Urinary bladder (tissue), 4 donors: Measurements from ENCODE around the gene PDS5B. TPM values are rescaled to one million over a fixed set of nuclear protein-coding genes. Genes with fewer than 3 reads are reported as not detected.
"Not testable (repeated sequence)": the region's sequence is repeated elsewhere in the genome, so short reads cannot be mapped to it uniquely, and the experiment has no call there.

ENCODE experiments used
- DNase-seq: peaks from one replicate; pipeline ENCODE4 v3.0.0-alpha.2; 2015; ENCODE audit errors: extremely low spot score
- H3K27ac ChIP-seq: one replicate; pipeline ENCODE4 v1.5.1; 2013; ENCODE audit warnings: low read depth, mild to moderate bottlenecking, moderate library complexity
- H3K36me3 ChIP-seq: one replicate; pipeline ENCODE4 v1.6.1; 2013; ENCODE audit warnings: mild to moderate bottlenecking, moderate library complexity; ENCODE audit not compliant: insufficient read depth
- H3K4me1 ChIP-seq: one replicate; pipeline ENCODE4 v1.6.1; 2013; ENCODE audit warnings: mild to moderate bottlenecking, moderate library complexity; ENCODE audit not compliant: insufficient read depth
- H3K4me3 ChIP-seq: one replicate; pipeline ENCODE4 v1.5.1; 2013; ENCODE audit warnings: low read depth, low read length
- WGBS: extraction: QIAGEN DNeasy Blood & Tissue Kit; methylation state at CpG from one replicate; pipeline ENCODE4 v1.1.7; 2013; 5-methylcytosine and 5-hydroxymethylcytosine counted together
- polyA plus RNA-seq: library from polyadenylated mRNA; stranded (reverse); fragments of 200-250 nt; gene quantifications from one replicate; pipeline ENCODE4 v1.2.3, GENCODE V29; 2013
- total RNA-seq: library from RNA; depleted of rRNA; stranded (reverse); fragments of >200 nt; gene quantifications from one replicate; pipeline ENCODE4 v1.2.3, GENCODE V29; 2014
- donor health status: healthy with polysubstance abuse.
- donor health status: healthy.

PDS5B gene
- total RNA-seq (158 TPM), polyA plus RNA-seq (17.1 TPM)

DNA sequence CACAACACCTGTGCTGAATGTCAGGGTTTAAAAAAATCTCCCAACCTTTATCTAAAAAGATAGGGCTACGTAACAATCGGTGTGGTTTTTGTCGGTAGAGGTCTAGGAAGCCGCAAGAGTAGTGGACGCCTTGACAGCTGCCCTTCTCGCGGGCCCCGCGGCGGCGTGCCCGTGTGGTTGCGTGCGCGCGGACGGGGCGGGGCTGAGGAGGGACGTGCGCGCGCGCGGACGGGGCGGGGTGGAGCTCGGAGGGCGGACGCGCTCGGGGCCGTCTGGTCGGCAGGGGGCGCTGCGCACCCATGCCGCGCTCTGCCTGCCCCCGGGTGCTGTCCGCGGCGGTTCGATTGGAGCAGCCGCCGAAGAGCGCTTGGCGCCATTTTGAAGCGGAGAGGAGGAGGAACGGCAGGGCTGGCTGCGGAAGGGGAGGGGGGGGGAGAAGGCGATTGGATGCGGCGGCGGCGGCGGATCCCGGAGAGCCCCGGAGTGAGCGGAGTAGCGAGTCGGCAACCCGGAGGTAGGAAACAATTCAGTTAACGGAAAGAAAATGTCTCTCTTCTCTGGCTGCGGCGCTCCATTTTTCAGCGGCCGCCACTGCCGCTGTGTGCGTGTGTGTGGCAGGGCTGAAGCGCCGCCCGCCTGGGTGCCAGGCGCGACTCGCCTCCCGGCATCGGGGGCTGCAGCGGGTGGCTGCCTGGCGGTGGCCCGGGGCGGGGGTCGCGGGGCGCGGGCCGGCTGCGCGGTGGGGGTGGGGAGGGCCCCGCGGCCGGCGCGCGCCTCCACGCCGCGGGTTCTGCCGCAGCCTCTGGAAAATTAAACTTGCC lies at the start of gene PDS5B:
PDS5B (plus strand) TSS at position 373 of the 821 bp plus-strand sequence. CDS start 62,321 bp downstream, outside the sequence.
- Histone ChIP-seq H3K4me3 (peak within 1 kb of the TSS; percentile 99), H3K4me1 (no peaks in the 10 kb centered on the region), H3K36me3 (no peaks in the 10 kb centered on the region), H3K27ac (peak within 1 kb of the TSS; percentile 96)
- DNase-seq, result peak; percentile 87
- under 1% methylated on average over 94 of the region's 97 CpGs for whole genome bisulfite sequencing

DNA sequence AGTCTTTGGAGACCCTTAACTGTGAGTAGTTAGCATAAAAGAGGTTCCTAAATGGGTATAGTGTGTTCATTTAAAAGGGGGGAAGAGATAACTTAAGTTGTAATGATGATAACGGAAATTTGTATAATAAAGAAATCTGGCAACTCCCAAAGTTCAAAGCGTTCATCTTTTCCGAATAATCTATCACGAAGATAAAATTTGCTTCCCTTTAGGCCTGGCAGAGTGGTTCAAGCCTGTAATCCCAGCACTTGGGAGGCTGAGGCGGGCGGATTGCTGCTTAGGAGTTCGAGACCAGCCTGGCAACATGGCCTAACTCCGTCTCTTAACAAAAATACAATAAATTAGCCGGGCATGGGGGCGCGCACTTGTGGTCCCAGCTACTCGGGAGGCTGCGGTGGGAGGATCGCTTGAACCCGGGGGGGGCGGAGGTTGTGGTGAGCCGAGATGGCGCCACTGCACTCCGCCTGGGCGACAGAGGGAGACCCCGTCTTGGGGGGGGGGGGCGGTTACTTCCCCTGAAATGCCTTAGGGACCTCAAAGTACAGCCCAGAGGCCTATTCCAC lies 48.6 kb upstream of the PDS5B start:
- peak overlapping the region; percentile 70 for H3K4me3 ChIP-seq
- H3K27ac ChIP-seq, result peak overlapping the region; percentile 80
- H3K36me3 ChIP-seq, result no peaks in the 10 kb centered on the region
- peak; percentile 1 for DNase-seq
- 30% methylated on average over 22 of the region's 22 CpGs for WGBS
- no peaks in the 10 kb centered on the region for H3K4me1 ChIP-seq

GRCh38 chr13:32538143-32538620 lies 48.1 kb upstream of the PDS5B start:
- peak overlapping the region; percentile 80 for H3K27ac ChIP-seq
- no peak for DNase-seq
- H3K4me3 ChIP-seq, result peak overlapping the region; percentile 70
- H3K4me1 ChIP-seq, result no peaks in the 10 kb centered on the region
- no peaks in the 10 kb centered on the region for H3K36me3 ChIP-seq
- under 1% methylated on average over 23 of the region's 23 CpGs for WGBS

DNA sequence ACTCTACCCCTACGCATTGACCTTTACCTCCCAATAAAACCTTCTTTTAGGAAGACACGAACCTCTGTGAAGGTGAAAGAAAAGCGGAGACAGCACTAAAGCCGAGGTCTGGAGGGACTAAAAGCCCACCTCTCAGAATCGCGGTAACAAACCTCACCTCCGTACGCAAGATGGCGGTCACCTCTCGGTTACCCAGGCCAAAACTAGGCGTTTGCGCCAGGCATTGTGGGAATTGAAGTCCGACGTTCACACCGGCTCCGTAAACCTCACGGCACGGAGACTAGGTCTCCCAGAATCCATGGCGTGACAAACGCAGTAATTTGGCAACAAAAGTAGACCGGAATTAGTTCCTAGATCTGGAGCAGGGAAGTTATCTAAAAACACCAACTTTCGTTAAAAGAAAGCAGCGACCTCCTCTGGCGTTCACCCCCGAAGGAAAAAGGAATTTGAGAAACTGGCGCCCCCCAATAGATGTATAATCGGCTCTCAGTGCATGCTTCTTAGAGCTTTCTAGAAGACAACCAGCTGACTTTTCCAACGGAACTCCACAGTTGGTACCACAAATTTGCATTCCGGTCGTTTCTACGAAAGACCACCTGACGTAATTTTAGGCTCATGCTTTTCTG lies 47.5 kb upstream of the PDS5B start, which contains the start of gene N4BP2L2:
N4BP2L2 (minus strand) TSS at position 175 of the 626 bp plus-strand sequence. CDS start 1,768 bp downstream, outside the sequence.
- 1% methylated on average over 32 of the region's 32 CpGs for WGBS

GRCh38 chr13:32542221-32542620 lies 44.0 kb upstream of the PDS5B start:
- no peak for DNase-seq
- Histone ChIP-seq H3K36me3 (no peaks in the 10 kb centered on the region), H3K4me1 (no peaks in the 10 kb centered on the region), H3K4me3 (no peak overlapping the region), H3K27ac (no peak overlapping the region)
- 78% methylated on average over 2 of the region's 2 CpGs for WGBS

More for the DNA sequence above, 47.5 kb upstream of the PDS5B start, which contains the start of gene N4BP2L2:
- Histone ChIP-seq H3K4me1 (no peaks in the 10 kb centered on the region), H3K27ac (peak within 1 kb of the TSS; percentile 80), H3K4me3 (peak within 1 kb of the TSS; percentile 70), H3K36me3 (no peaks in the 10 kb centered on the region)
- peak; percentile 99 for DNase-seq

- Histone ChIP-seq H3K4me1 (no peaks in the 10 kb centered on the region), H3K4me3 (no peak overlapping the region), H3K27ac (no peak overlapping the region), H3K36me3 (no peaks in the 10 kb centered on the region)
- no peak for DNase-seq
- 99% methylated on average over 2 of the region's 2 CpGs for WGBS
Observed at GRCh38 chr13:32545083-32545482, 41.2 kb upstream of the PDS5B start.

GRCh38 chr13:32548837-32549236 lies 37.4 kb upstream of the PDS5B start:
- H3K27ac ChIP-seq, result no peak overlapping the region
- WGBS, result 55% methylated on average over 2 of the region's 2 CpGs
- no peak overlapping the region for H3K4me3 ChIP-seq
- no peaks in the 10 kb centered on the region for H3K4me1 ChIP-seq
- no peak for DNase-seq
- H3K36me3 ChIP-seq, result no peaks in the 10 kb centered on the region

GRCh38 chr13:32549788-32550187 lies 36.5 kb upstream of the PDS5B start:
- no peaks in the 10 kb centered on the region for H3K36me3 ChIP-seq
- H3K4me3 ChIP-seq, result no peak overlapping the region
- no peaks in the 10 kb centered on the region for H3K4me1 ChIP-seq
- DNase-seq, result no peak
- WGBS, result 83% methylated on average over 3 of the region's 3 CpGs
- H3K27ac ChIP-seq, result no peak overlapping the region

DNA sequence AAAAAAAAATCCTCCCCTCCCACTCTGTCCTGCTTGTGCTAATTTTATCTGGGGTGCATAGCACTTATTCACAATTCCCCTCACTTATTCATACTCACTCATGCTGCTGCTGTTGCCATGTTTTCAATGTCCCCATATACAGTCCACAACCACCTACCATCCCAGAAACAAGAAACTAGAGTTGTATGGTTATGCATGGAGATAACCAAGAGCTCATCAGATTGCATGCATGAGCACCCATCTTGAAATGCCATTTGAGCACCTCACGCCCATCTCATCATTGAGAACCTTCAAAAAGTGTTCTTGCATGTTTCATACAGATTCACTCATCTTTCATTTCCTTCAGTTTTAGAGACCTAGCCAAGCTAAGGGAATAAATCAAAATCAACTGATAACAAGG lies 32.5 kb upstream of the PDS5B start:
- Histone ChIP-seq H3K4me3 (no peak overlapping the region), H3K27ac (no peak overlapping the region)

GRCh38 chr13:32555613-32556012 lies 30.6 kb upstream of the PDS5B start:
- Histone ChIP-seq H3K27ac (no peak overlapping the region), H3K4me1 (no peaks in the 10 kb centered on the region), H3K4me3 (no peak overlapping the region), H3K36me3 (no peaks in the 10 kb centered on the region)
- WGBS, result 96% methylated on average over 2 of the region's 2 CpGs
- no peak for DNase-seq

More for the DNA sequence above, 32.5 kb upstream of the PDS5B start:
- WGBS, result 89% methylated on average over 1 of the region's 1 CpG
- no peaks in the 10 kb centered on the region for H3K36me3 ChIP-seq
- H3K4me1 ChIP-seq, result no peaks in the 10 kb centered on the region
- DNase-seq, result no peak

GRCh38 chr13:32560842-32561241 lies 25.4 kb upstream of the PDS5B start:
- not testable (repeated sequence) for H3K27ac ChIP-seq, H3K36me3 ChIP-seq, DNase-seq, H3K4me1 ChIP-seq, H3K4me3 ChIP-seq
- WGBS, result 96% methylated on average over 1 of the region's 1 CpG

GRCh38 chr13:32575687-32576086 lies 10.6 kb upstream of the PDS5B start:
- not testable (repeated sequence) for H3K36me3 ChIP-seq, H3K4me3 ChIP-seq, H3K27ac ChIP-seq, DNase-seq, H3K4me1 ChIP-seq
- 84% methylated on average over 4 of the region's 4 CpGs for WGBS

- no peak overlapping the region for H3K4me3 ChIP-seq
- WGBS, result over 99% methylated on average over 3 of the region's 3 CpGs
- DNase-seq, result no peak
Observed at GRCh38 chr13:32577032-32577431, 9.2 kb upstream of the PDS5B start.

More at GRCh38 chr13:32577032-32577431, 9.2 kb upstream of the PDS5B start:
- Histone ChIP-seq H3K27ac (no peak overlapping the region), H3K4me1 (no peaks in the 10 kb centered on the region), H3K36me3 (no peaks in the 10 kb centered on the region)
